Measurements from ENCODE around the gene KISS1. TPM values are rescaled to one million over a fixed set of nuclear protein-coding genes. Genes with fewer than 3 reads are reported as not detected.

The KISS1 gene
- total and polyA plus RNA-seq, 2 donors from 2014 or later = 0.50 to 25.2 TPM

DNA sequence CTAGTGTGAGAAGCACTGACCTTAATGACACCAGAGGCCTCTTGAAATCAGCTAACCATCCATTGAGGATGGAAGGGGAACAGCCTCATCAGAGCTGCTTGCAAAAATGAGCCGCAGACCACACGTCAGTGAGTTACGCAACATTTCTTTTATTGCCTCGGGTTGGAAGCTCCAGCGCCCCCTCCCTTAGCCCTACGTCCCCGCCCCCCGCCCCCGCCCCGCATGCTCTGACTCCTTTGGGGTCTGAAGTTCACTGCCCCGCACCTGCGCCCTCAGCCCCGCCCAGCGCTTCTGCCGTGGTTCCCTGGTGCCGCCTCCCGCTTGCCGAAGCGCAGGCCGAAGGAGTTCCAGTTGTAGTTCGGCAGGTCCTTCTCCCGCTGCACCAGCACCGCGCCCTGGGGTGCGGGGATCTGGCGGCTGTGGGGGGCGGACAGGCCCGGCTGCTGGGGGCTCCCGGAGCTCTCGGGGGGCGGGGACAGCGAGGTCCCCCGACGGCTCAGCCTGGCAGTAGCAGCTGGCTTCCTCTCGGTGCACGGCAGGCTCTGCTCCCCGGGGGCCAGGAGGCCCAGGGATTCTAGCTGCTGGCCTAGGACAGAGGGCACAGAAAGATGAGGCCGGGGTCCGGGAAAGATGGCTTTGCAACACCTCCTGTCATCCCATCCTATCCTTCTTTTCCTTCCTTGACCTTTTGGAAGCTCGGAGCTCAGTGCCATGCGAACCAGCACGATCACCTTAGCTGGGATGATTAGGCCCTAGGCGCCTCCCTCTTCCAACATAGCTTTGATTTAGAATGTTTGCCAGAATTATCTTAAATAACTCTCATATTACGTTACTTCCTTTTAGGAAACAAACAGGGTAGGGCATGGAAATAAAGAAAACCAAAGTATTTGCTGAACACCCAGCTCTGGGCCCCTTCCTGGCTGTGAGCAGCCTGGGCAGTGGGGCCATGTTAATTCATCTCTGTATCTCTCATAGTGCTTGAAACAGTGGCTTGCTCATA lies 5.8 kb downstream of the KISS1 start:
- H3K36me3 ChIP-seq (ENCODE audit: control insufficient read depth in 2 of 3, insufficient read depth in 3 of 3, low read length in 3 of 3) = no peaks in the 10 kb centered on the region
- no peak for TF ChIP-seq CTCF (IDR thresholded peaks at IDR 0.05; ENCODE audit: borderline replicate concordance, extremely low read depth, insufficient read depth)
- FAIRE-seq (no peak), DNase-seq (peak; percentile 53 to 82 (median 68))
- H3K9ac ChIP-seq (ENCODE audit: low read length in 3 of 3) = no peak overlapping the region
- intact Hi-C loops (cut with DNase I) = no loop called here
- H3K4me1 ChIP-seq (ENCODE audit: control insufficient read depth in 2 of 3, insufficient read depth in 2 of 3, low read depth in 1 of 3, low read length in 3 of 3) = peaks cover 0 to 4% (median 3%) of the 10 kb centered on the region in 3 donors
- H3K4me3 ChIP-seq (ENCODE audit: low read length in 3 of 3) = no peak overlapping the region
- no peak overlapping the region for H3K27ac ChIP-seq (ENCODE audit: low read depth in 2 of 2, low read length in 2 of 2)
- H3K27me3 ChIP-seq (ENCODE audit: control insufficient read depth, insufficient read depth, low read length) = peaks cover 2% of the 10 kb centered on the region
- peaks cover 0 to 3% (median 0%) of the 10 kb centered on the region in 3 donors for H3K9me3 ChIP-seq (ENCODE audit: control insufficient read depth in 2 of 3, insufficient read depth in 1 of 3, low read length in 3 of 3)

DNA sequence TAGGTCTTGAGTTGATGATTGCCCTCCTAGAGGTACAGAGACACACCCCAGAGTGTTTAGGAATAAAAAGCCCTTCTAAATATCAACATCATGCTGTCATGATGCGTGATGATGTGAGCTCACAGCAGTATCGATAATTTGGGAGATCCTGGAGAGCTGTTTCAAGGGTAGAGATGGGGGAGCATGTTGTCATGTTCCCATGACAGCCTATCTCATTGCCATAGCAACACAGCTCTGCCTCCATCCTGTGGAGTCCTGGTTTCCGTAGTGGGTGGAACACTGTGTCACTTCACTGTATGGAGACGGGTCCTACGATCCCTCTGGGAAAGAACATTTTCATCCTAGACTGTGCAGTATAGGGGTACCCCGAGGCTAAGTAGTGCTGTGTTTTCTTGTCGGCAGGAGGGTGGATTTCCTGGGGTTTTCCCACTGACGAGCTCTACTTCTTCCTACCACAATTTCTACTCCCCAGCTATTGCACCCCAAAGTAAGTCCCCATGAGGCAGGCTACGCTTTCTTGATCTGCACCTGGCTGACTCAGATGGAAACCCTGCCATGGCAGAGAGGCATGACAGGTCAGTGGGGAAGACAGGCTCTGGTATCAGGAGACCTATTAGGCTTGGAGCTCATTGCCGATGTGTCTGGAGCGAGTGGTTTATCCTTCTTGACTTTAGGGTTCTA lies 7.2 kb downstream of the KISS1 start:
- no peak overlapping the region for H3K9ac ChIP-seq (ENCODE audit: low read length in 3 of 3)
- no peak overlapping the region for H3K27ac ChIP-seq (ENCODE audit: low read depth in 2 of 2, low read length in 2 of 2)
- no peak overlapping the region for H3K4me3 ChIP-seq (ENCODE audit: low read length in 3 of 3)
- FAIRE-seq = no peak
- H3K4me1 ChIP-seq (ENCODE audit: control insufficient read depth in 2 of 3, insufficient read depth in 2 of 3, low read depth in 1 of 3, low read length in 3 of 3) = peaks cover 0 to 4% (median 3%) of the 10 kb centered on the region in 3 donors
- DNase-seq = no peak
- no peaks in the 10 kb centered on the region for H3K9me3 ChIP-seq (ENCODE audit: control insufficient read depth in 2 of 3, insufficient read depth in 1 of 3, low read length in 3 of 3)
- no peak for TF ChIP-seq CTCF (IDR thresholded peaks at IDR 0.05; ENCODE audit: borderline replicate concordance, extremely low read depth, insufficient read depth)
- peaks cover 2% of the 10 kb centered on the region for H3K27me3 ChIP-seq (ENCODE audit: control insufficient read depth, insufficient read depth, low read length)
- no peaks in the 10 kb centered on the region for H3K36me3 ChIP-seq (ENCODE audit: control insufficient read depth in 2 of 3, insufficient read depth in 3 of 3, low read length in 3 of 3)
- intact Hi-C loops (cut with DNase I) = no loop called here

GRCh38 chr1:204186597-204186996 lies 9.7 kb downstream of the KISS1 start:
- intact Hi-C loops (cut with DNase I) = no loop called here

More at GRCh38 chr1:204186597-204186996, 9.7 kb downstream of the KISS1 start:
- TF ChIP-seq CTCF (IDR thresholded peaks at IDR 0.05; ENCODE audit: borderline replicate concordance, extremely low read depth, insufficient read depth) = no peak
- Histone ChIP-seq H3K9me3 (ENCODE audit: control insufficient read depth in 2 of 3, insufficient read depth in 1 of 3, low read length in 3 of 3) (no peaks in the 10 kb centered on the region), H3K4me3 (ENCODE audit: low read length in 3 of 3) (no peak overlapping the region), H3K27ac (ENCODE audit: low read depth in 2 of 2, low read length in 2 of 2) (no peak overlapping the region), H3K9ac (ENCODE audit: low read length in 3 of 3) (no peak overlapping the region), H3K36me3 (ENCODE audit: control insufficient read depth in 2 of 3, insufficient read depth in 3 of 3, low read length in 3 of 3) (no peaks in the 10 kb centered on the region), H3K27me3 (ENCODE audit: control insufficient read depth, insufficient read depth, low read length) (peaks cover 2% of the 10 kb centered on the region), H3K4me1 (ENCODE audit: control insufficient read depth in 2 of 3, insufficient read depth in 2 of 3, low read depth in 1 of 3, low read length in 3 of 3) (peaks cover 0 to 4% (median 3%) of the 10 kb centered on the region in 3 donors)
- DNase-seq = peak in 1 of 5 donors; percentile 23
- no peak for FAIRE-seq
